ENCODE measurements around the gene COPZ2.
"Not testable (repeated sequence)": the region's sequence is repeated elsewhere in the genome, so short reads cannot be mapped to it uniquely, and the experiment has no call there.

Gene COPZ2

DNA sequence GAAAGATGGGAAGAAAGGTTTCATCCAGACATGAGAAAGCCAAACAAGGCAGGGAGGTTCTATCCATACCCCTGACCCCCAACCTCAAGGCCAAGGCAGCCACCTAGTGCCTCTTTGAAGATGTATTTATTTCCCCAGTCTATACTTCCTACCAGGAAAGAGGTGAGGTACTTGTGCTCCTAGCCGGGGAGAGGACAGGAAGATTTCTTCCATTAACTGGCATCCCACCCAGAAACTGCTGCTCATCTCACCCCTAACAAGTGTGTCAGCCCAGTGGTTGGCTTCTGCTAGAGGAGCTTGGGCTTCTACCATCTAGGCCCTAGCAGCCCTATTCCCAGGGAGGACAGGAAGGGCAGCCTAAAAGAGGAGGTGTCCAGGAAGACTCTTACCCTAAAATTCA, 8.9 kb downstream of the COPZ2 start:
- DNase-seq (ENCODE audit: low spot score): no peak

GRCh38 chr17:48027322-48027981, 10.1 kb downstream of the COPZ2 start:
- DNase-seq (ENCODE audit: low spot score): no peak

GRCh38 chr17:48026502-48027321, 10.9 kb downstream of the COPZ2 start:
- peak; percentile 92 for DNase-seq (ENCODE audit: low spot score)

GRCh38 chr17:48025904-48026501, 11.6 kb downstream of the COPZ2 start:
- no peak for DNase-seq (ENCODE audit: low spot score)

DNA sequence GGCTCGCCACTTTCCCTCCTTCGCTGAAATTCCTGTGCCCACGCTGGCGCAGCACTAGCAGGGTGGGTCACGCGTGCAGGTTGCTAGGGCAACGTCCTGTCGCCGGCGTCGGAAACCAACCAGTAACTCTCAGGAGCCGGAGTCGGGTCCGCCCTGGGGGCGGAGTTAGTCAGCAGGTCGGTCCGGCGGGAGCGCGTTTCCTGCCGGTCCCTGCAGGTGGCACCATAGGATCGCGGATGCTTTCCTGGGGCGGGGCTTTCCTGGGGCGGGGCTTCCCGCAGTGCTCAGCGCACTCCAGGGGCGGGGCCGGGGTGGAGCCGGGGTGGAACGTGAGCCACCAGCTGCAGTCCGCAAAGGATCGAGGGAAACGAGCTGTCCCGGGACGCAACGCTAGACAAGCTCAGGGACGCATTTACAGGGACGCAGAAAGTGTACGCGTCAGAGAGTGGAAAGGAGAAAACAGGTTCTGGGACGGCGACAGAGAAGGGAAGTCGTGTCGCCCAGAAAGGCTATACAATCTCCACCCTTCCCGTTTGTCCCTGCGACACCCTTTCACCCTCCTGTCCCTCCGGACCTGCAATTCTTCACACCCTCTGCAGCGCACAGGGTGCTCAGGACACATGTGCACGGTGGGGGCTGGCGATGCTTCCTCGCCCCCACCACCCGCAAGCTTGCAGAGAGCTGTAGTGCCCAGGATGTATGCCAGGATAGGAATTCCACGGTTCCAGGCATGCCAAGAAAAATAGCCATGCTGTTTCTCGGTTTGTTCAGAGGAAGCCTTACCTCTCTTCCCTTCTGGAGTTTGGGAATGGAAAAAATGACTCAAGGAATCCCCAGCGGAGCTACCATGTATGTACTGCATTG, 12.3 kb downstream of the COPZ2 start:
- peak; percentile 95 for DNase-seq (ENCODE audit: low spot score)

GRCh38 chr17:48024149-48025039, 13.2 kb downstream of the COPZ2 start:
- DNase-seq (ENCODE audit: low spot score): peak; percentile 77

DNA sequence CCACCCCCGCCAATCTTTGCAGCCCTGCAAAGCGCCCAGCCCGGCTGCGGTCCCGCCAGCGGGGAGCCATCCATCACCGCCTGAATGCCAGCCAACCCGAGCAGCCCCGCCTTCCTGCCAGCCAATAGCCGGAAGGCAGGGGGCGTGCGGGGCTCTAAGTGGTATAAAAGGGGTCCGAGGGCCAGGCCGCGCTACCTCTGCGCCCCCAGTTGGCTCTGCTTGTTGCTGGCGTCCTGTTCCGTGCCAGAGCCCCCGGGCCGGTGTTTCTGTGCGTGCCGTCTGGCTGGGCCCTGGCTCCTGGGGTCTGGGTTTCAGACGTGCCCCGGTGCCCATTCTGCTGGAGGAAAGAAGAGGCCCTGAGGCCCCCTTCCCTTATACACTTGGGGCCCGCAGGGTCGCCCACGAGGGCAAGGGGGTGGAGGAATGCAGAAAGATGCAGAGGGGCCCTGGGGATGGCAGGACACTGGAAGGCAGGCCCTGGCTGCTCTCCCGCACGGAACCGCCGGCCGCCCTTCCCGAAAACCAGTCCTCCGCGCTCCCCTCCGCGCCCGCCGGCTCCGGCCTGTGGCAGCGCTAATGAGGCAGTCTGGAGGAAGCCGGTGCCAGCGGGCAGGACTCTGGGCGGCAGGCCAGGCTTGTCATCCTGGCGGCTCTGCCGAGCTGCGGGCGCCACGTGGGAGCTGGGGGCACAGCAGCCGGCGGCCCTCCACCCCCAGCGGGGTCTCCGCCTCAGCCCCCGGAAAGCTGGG, 14.0 kb downstream of the COPZ2 start:
- peak; percentile 83 for DNase-seq (ENCODE audit: low spot score)

GRCh38 chr17:48022901-48023300, 14.7 kb downstream of the COPZ2 start:
- no peak for DNase-seq (ENCODE audit: low spot score)

- DNase-seq (ENCODE audit: low spot score): no peak
Observed at GRCh38 chr17:48021934-48022333, 15.7 kb downstream of the COPZ2 start.

DNA sequence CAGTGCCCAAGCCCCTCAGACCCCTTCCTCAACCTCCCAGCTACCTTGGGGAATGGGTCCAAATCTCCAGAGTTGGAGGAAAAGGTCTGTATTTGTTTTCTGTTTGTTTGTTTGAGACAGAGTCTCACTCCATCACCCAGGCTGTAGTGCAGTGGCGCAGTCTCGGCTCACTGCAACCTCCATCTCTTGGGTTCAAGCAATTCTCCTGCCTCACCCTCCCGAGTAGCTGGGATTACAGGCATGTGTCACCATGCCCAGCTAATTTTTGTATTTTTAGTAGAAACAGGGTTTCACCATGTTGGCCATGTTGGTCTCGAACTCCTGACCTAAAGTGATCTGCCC, 19.8 kb downstream of the COPZ2 start:
- not testable (repeated sequence) for DNase-seq (ENCODE audit: low spot score)

DNA sequence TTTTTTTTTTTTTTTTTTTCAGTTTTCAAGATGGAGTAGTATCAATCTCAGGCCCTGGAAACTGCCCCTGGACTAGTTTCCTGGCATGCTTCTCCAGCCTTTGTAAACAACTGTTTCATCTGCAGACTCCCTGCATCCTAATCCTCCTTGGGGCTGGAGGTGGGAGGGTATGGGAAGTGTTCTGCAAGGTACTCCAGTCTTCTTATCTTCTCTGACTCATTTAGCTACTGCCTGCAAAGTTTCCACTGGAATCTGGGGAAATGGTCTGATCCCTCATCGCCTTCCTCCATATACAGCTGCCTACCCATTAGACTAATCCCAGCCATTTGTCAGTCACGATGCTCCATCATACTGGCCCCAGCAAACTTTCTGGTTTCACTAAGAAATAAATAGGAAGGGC, 21.5 kb downstream of the COPZ2 start:
- no peak for DNase-seq (ENCODE audit: low spot score)

- no peak for DNase-seq (ENCODE audit: low spot score)
Observed at GRCh38 chr17:48014595-48015111, 22.9 kb downstream of the COPZ2 start.

- no peak for DNase-seq (ENCODE audit: low spot score)
Observed at GRCh38 chr17:48013876-48014594, 23.6 kb downstream of the COPZ2 start.

- no peak for DNase-seq (ENCODE audit: low spot score)
Observed at GRCh38 chr17:48012654-48013053, 24.9 kb downstream of the COPZ2 start.

- DNase-seq (ENCODE audit: low spot score): peak; percentile 77
Observed at GRCh38 chr17:48012151-48012520, 25.5 kb downstream of the COPZ2 start.

- peak; percentile 66 for DNase-seq (ENCODE audit: low spot score)
Observed at GRCh38 chr17:48011405-48012150, 26.0 kb downstream of the COPZ2 start.

DNA sequence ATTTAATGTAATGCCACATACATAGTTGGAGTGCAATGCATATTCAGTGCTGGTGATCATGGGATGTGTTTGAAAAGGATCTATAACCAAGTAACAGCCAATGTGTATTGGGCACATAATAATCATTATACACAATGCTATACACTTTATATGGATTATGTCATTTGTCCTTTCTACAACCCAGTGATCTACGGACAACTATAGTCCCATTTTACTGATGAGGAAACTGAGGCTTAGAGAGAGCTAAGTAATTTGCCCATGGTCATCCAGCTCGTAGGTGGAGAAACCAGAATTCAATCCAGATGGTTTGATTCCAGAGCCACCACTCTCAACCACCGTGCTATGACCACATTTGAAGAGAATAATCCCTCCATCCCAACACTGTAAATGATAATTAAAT, 27.4 kb downstream of the COPZ2 start:
- DNase-seq (ENCODE audit: low spot score): no peak

GRCh38 chr17:48006936-48007709, 30.5 kb downstream of the COPZ2 start:
- no peak for DNase-seq (ENCODE audit: low spot score)

Data from GM03348 (cell line).